HepG2 (cell line): Measurements from ENCODE around the gene EPB41L1. TPM values are rescaled to one million over a fixed set of nuclear protein-coding genes. Genes with fewer than 3 reads are reported as not detected.

Source experiments
- ADNP ChIP-seq: sonication (generic); formaldehyde crosslinking; IDR thresholded peaks from 2 replicates; pipeline ENCODE4 v1.4.0; 2020; ENCODE audit warnings: missing genetic modification reagents
- GLI4 ChIP-seq: sonication (generic); formaldehyde crosslinking; IDR thresholded peaks from 2 replicates; pipeline ENCODE4 v1.5.1; 2020; ENCODE audit warnings: missing genetic modification reagents, mild to moderate bottlenecking, moderate library complexity, borderline replicate concordance
- KDM6A ChIP-seq: IDR thresholded peaks from 2 replicates; pipeline ENCODE4 v1.6.1; 2016; ENCODE audit warnings: low read depth
- KLF12 ChIP-seq: sonication (generic); formaldehyde crosslinking; IDR thresholded peaks from 2 replicates; pipeline ENCODE4 v1.4.0; 2020; ENCODE audit warnings: missing genetic modification reagents, borderline replicate concordance
- MED8 ChIP-seq: sonication (generic); formaldehyde crosslinking; IDR thresholded peaks from 2 replicates; pipeline ENCODE4 v1.8.1; 2023; ENCODE audit warnings: mild to moderate bottlenecking, missing genetic modification reagents; ENCODE audit not compliant: insufficient replicate concordance
- NCOA5 ChIP-seq: sonication (generic); formaldehyde crosslinking; IDR thresholded peaks from 2 replicates; pipeline ENCODE4 v1.4.0; 2020; ENCODE audit warnings: missing genetic modification reagents
- PHF20 ChIP-seq: sonication (generic); formaldehyde crosslinking; IDR thresholded peaks from 2 replicates; pipeline ENCODE4 v1.5.0; 2020; ENCODE audit warnings: mild to moderate bottlenecking, missing genetic modification reagents
- RARG ChIP-seq: sonication (generic); formaldehyde crosslinking; IDR thresholded peaks from 2 replicates; pipeline ENCODE4 v1.4.0; 2020; ENCODE audit warnings: low read depth, mild to moderate bottlenecking, missing genetic modification reagents
- SMAD3 ChIP-seq: sonication (generic); formaldehyde crosslinking; IDR thresholded peaks from 2 replicates; pipeline ENCODE4 v1.4.0; 2020; ENCODE audit warnings: missing genetic modification reagents
- TAF15 ChIP-seq: fragments of 200-400 bp; formaldehyde crosslinking; IDR thresholded peaks from one replicate; pipeline ENCODE4 v1.6.1; 2018; ENCODE audit warnings: mild to moderate bottlenecking, low read depth, low read length; ENCODE audit not compliant: poor library complexity, severe bottlenecking
- ZBTB43 ChIP-seq: sonication (generic); formaldehyde crosslinking; conservative IDR thresholded peaks from 2 replicates; pipeline ENCODE4 v1.4.0; 2020; ENCODE audit warnings: missing genetic modification reagents
- ZFP36L2 ChIP-seq: sonication (generic); formaldehyde crosslinking; IDR thresholded peaks from 2 replicates; pipeline ENCODE4 v1.4.0; 2020; ENCODE audit warnings: missing genetic modification reagents
- ZNF333 ChIP-seq: sonication (generic); formaldehyde crosslinking; IDR thresholded peaks from 2 replicates; pipeline ENCODE4 v1.4.0; 2020; ENCODE audit warnings: mild to moderate bottlenecking, missing genetic modification reagents, borderline replicate concordance
- ZNF460 ChIP-seq: sonication (generic); formaldehyde crosslinking; IDR thresholded peaks from 2 replicates; pipeline ENCODE4 v1.5.1; 2020; ENCODE audit warnings: missing genetic modification reagents, mild to moderate bottlenecking, borderline replicate concordance
- ZNF484 ChIP-seq: sonication (generic); formaldehyde crosslinking; IDR thresholded peaks from 2 replicates; pipeline ENCODE4 v1.5.1; 2020; ENCODE audit warnings: mild to moderate bottlenecking, low read depth, missing genetic modification reagents, borderline replicate concordance
- ZNF567 ChIP-seq: sonication (generic); formaldehyde crosslinking; IDR thresholded peaks from 2 replicates; pipeline ENCODE4 v1.8.1; 2023; ENCODE audit warnings: mild to moderate bottlenecking, missing genetic modification reagents, borderline replicate concordance
- ZNF614 ChIP-seq: IDR thresholded peaks from 2 replicates; pipeline ENCODE4 v1.6.1; 2018; ENCODE audit warnings: missing biosample characterization, missing genetic modification reagents, inconsistent platforms, borderline replicate concordance
- polyA plus RNA-seq, 8 experiments: library from polyadenylated mRNA; depleted of rRNA in 3 of 8; stranded (reverse) in 7 of 8; unstranded in 1 of 8; fragments of >200 nt; fragmentation: Illumina TruSeq in 4 of 8; extraction: Trizol in 4 of 8; gene quantifications; 2 replicates each; pipeline versions ENCODE4 v1.2.1 to v1.2.3, GENCODE V29; 2011 to 2016; ENCODE audit warnings: low read depth in 4 of 8, missing spikeins in 1 of 8, mixed read lengths in 1 of 8; ENCODE audit not compliant: insufficient read depth in 1 of 8
- total RNA-seq, 5 experiments: library from RNA; depleted of rRNA; stranded (reverse); fragments of >200 nt; fragmentation: Illumina TruSeq; extraction: Trizol; gene quantifications; 2 replicates each; pipeline ENCODE4 v1.2.3, GENCODE V29; 2016; ENCODE audit warnings: low read depth in 1 of 5
- TF ChIP-seq, protein P1 (sequence below): sonication (generic); formaldehyde crosslinking; IDR thresholded peaks from 2 replicates; pipeline ENCODE4 v1.8.1; 2023; ENCODE audit warnings: missing genetic modification reagents, mild to moderate bottlenecking, borderline replicate concordance
- TF ChIP-seq, protein P2 (sequence below): sonication (generic); formaldehyde crosslinking; IDR thresholded peaks from 2 replicates; pipeline ENCODE4 v1.4.0; 2020; ENCODE audit warnings: missing genetic modification reagents
- TF ChIP-seq, protein P3 (sequence below): sonication (generic); formaldehyde crosslinking; IDR thresholded peaks from 2 replicates; pipeline ENCODE4 v1.4.0; 2020; ENCODE audit warnings: mild to moderate bottlenecking, missing genetic modification reagents, borderline replicate concordance

Gene EPB41L1
- total and polyA plus RNA-seq, 2 of the 13 experiments (the other 11 are each of a cell fraction or from before 2014, with no cell fraction given), result 16.7 to 39.0 TPM

DNA sequence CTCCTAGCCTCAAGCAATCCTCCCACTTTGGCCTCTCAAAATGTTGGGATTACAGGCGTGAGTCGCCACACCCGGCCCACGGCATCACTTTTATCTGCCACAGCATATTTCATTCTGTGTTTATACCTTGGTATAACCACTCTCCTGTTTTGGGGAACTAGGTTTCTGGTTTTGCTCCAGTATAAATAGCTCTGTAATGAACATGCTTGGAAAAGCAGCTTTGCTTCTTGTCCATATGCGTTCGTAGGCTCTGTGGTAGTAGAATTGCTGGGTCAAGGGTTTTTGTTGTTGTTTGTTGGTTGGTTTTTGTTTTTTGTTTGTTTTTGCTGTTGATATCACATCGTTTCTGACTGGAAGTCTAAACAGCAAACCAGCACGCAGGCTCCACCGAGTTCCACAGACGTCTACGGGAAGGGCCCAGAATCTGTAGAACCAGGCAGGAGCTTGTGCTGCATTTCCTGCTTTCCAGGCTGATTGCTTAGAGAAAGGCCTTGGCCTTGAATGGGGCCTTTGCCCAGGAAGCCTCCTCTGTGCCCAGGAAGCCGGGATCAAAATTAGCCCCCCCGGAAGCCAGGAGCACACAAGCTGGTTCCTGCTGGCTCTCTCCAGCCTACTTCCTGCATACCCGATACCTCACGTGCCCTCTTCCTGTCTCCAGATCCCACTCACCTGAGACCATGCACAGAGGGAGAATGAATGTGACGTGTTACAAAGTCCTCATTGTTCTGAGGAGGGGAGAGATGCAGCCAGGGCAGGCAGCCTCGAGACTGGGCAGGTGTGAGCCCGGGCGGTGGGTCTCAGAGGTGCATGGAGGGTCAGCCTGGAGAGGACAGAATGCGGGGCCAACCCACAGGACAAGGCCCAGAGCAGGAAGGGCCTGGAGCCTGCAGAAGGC is 116.5 kb downstream of the EPB41L1 start (continued):
- TF ChIP-seq KDM6A (CRISPR knock-in tag) (no peak; the same call in 1 of the 2 replicates), RARG (CRISPR knock-in tag) (no peak), ZNF614 (CRISPR knock-in tag) (peak; percentile 41; the same call in 1 of the 2 replicates), ZNF484 (CRISPR knock-in tag) (0 out of 2 replicates have a peak, but pooled peaks have one; percentile 18), KLF12 (no peak), GLI4 (CRISPR knock-in tag) (no peak), PHF20 (CRISPR knock-in tag) (peak; percentile 96), ZNF567 (no peak), TAF15 (no peak), ZNF460 (no peak), ZFP36L2 (no peak), NCOA5 (CRISPR knock-in tag) (no peak), MED8 (no peak), SMAD3 (CRISPR knock-in tag) (no peak), ZBTB43 (0 out of 2 replicates have a peak, but pooled peaks have one; percentile 53), ADNP (no peak), ZNF333 (CRISPR knock-in tag) (no peak)
- TF ChIP-seq, protein P1, sequence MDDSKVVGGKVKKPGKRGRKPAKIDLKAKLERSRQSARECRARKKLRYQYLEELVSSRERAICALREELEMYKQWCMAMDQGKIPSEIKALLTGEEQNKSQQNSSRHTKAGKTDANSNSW, result no peak
- TF ChIP-seq, protein P2, sequence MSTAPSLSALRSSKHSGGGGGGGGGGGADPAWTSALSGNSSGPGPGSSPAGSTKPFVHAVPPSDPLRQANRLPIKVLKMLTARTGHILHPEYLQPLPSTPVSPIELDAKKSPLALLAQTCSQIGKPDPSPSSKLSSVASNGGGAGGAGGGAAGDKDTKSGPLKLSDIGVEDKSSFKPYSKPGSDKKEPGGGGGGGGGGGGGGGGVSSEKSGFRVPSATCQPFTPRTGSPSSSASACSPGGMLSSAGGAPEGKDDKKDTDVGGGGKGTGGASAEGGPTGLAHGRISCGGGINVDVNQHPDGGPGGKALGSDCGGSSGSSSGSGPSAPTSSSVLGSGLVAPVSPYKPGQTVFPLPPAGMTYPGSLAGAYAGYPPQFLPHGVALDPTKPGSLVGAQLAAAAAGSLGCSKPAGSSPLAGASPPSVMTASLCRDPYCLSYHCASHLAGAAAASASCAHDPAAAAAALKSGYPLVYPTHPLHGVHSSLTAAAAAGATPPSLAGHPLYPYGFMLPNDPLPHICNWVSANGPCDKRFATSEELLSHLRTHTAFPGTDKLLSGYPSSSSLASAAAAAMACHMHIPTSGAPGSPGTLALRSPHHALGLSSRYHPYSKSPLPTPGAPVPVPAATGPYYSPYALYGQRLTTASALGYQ, result no peak
- TF ChIP-seq, protein P3, sequence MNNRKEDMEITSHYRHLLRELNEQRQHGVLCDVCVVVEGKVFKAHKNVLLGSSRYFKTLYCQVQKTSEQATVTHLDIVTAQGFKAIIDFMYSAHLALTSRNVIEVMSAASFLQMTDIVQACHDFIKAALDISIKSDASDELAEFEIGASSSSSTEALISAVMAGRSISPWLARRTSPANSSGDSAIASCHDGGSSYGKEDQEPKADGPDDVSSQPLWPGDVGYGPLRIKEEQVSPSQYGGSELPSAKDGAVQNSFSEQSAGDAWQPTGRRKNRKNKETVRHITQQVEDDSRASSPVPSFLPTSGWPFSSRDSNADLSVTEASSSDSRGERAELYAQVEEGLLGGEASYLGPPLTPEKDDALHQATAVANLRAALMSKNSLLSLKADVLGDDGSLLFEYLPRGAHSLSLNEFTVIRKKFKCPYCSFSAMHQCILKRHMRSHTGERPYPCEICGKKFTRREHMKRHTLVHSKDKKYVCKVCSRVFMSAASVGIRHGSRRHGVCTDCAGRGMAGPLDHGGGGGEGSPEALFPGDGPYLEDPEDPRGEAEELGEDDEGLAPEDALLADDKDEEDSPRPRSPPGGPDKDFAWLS, result no peak; the same call in 1 of the 2 replicates
